K562 (cell line): ENCODE data around the gene PPOX. TPM values are rescaled to one million over a fixed set of nuclear protein-coding genes. Genes with fewer than 3 reads are reported as not detected.

Source experiments
- ATAC-seq: fragments of 200-7000 bp; cut with Tn5 transposase; 3 replicates; pipeline ENCODE4 v1.9.1; 2020; ENCODE audit warnings: moderate library complexity
- BruUV-seq: library from RNA; stranded (reverse); fragments of 400-500 nt; replicated peaks from 2 replicates; lab custom pipeline; 2021; lab: Mats Ljungman, UMichigan
- CTCF ChIA-PET: fragments of 300-600 bp; formaldehyde crosslinking; extraction: SDS; loops from one replicate; lab custom pipeline; 2021; ENCODE audit warnings: low intra/inter-chr PET ratio; lab: Yijun Ruan, JAX
- POLR2A ChIA-PET: fragments of 300-600, 350-650 bp; sonication (Branson Sonifier 250); formaldehyde crosslinking; extraction: SDS; loops from one replicate; lab custom pipeline; 2021; ENCODE audit warnings: antibody characterized with exemption, inconsistent platforms; lab: Yijun Ruan, JAX
- DNase-seq, 4 experiments: peaks; one replicate each; pipeline versions ENCODE4 v3.0.0 to v3.0.0-alpha.2; 2011 to 2018; ENCODE audit warnings: low spot score in 3 of 4, mixed read lengths in 3 of 4; ENCODE audit errors: extremely low read depth in 1 of 4
- FAIRE-seq: peaks from 2 replicates; lab custom pipeline; 2011; peaks lifted over from hg19 to GRCh38; lab: Jason Lieb, UNC
- H2AFZ ChIP-seq: 2 replicates; pipeline ENCODE4 v1.6.0; 2011; ENCODE audit warnings: low read depth, low read length, control low read depth, inconsistent platforms
- H3K27ac ChIP-seq: fragments of 200-600 bp; 3 replicates; pipeline ENCODE4 v1.8.0; 2011; ENCODE audit warnings: low read depth, mild to moderate bottlenecking, control low read depth, inconsistent platforms, low read length, moderate library complexity, mixed read lengths; ENCODE audit errors: extremely low read depth
- H3K27me3 ChIP-seq, 2 experiments: fragments of 300-600 bp in 1 of 2; 2 replicates in 1 of 2; 3 replicates in 1 of 2; pipeline versions ENCODE4 v1.6.0 to v1.8.0; 2011; ENCODE audit warnings: inconsistent platforms in 2 of 2, low read length in 2 of 2, mild to moderate bottlenecking in 1 of 2, mixed read lengths in 1 of 2, moderate library complexity in 1 of 2; ENCODE audit not compliant: control insufficient read depth in 2 of 2, insufficient read depth in 2 of 2
- H3K36me3 ChIP-seq: fragments of 300-600 bp; 3 replicates; pipeline ENCODE4 v1.8.0; 2011; ENCODE audit warnings: mild to moderate bottlenecking, low read length, inconsistent platforms; ENCODE audit not compliant: control insufficient read depth, insufficient read depth
- H3K4me1 ChIP-seq, 2 experiments: fragments of 200-600 bp in 1 of 2; replicated peaks in 1 of 2; 2 replicates in 1 of 2; 3 replicates in 1 of 2; pipeline versions ENCODE4 v1.5.1 to v1.8.0; 2011; ENCODE audit warnings: inconsistent platforms in 2 of 2, low read length in 2 of 2, mild to moderate bottlenecking in 1 of 2, mixed read lengths in 1 of 2, moderate library complexity in 1 of 2; ENCODE audit not compliant: control insufficient read depth in 2 of 2, insufficient read depth in 2 of 2
- H3K4me2 ChIP-seq: 2 replicates; pipeline ENCODE4 v1.6.1; 2011; ENCODE audit warnings: low read length, control low read depth, inconsistent platforms, mixed read lengths; ENCODE audit not compliant: insufficient read depth
- H3K4me3 ChIP-seq: fragments of 200-600 bp; sonication (generic), shearing (Covaris generic); 2 replicates; pipeline ENCODE4 v1.5.1; 2016; ENCODE audit warnings: control low read depth, inconsistent platforms
- H3K79me2 ChIP-seq: fragments of 200-600 bp; 3 replicates; pipeline ENCODE4 v1.8.0; 2011; ENCODE audit warnings: low read length, inconsistent platforms; ENCODE audit not compliant: control insufficient read depth, insufficient read depth
- H3K9ac ChIP-seq, 2 experiments: 2 replicates each; pipeline versions ENCODE4 v1.6.0 to v1.6.1; 2011; ENCODE audit warnings: low read depth in 2 of 2, low read length in 2 of 2, control low read depth in 1 of 2, inconsistent platforms in 1 of 2, mild to moderate bottlenecking in 1 of 2, mixed read lengths in 1 of 2; ENCODE audit not compliant: insufficient read depth in 1 of 2
- H3K9me1 ChIP-seq: one replicate; pipeline ENCODE4 v1.6.0; 2011; ENCODE audit warnings: inconsistent platforms, mild to moderate bottlenecking, low read length, moderate library complexity; ENCODE audit not compliant: control insufficient read depth, insufficient read depth
- H3K9me3 ChIP-seq: replicated peaks from 2 replicates; pipeline ENCODE4 v1.5.1; 2011; ENCODE audit warnings: low read depth, low read length, inconsistent platforms; ENCODE audit not compliant: control insufficient read depth, insufficient read depth
- H4K20me1 ChIP-seq: replicated peaks from 2 replicates; pipeline ENCODE4 v1.6.1; 2011; ENCODE audit warnings: low read length, inconsistent platforms, mixed read lengths; ENCODE audit not compliant: control insufficient read depth, insufficient read depth
- BRF1 ChIP-seq: IDR thresholded peaks from 3 replicates; pipeline ENCODE4 v1.6.1; 2011; ENCODE audit warnings: borderline replicate concordance, mild to moderate bottlenecking; ENCODE audit not compliant: insufficient read length; ENCODE audit errors: extremely low read depth
- CHD4 ChIP-seq: fragments of 200-600 bp; sonication (generic); IDR thresholded peaks from 3 replicates; pipeline ENCODE4 v1.6.1; 2012; ENCODE audit warnings: low read depth, mild to moderate bottlenecking, mixed read lengths, low read length, inconsistent platforms; ENCODE audit not compliant: insufficient read depth, insufficient replicate concordance, poor library complexity, severe bottlenecking
- POLR2G ChIP-seq: fragments of 200-400 bp; formaldehyde crosslinking; IDR thresholded peaks from 2 replicates; pipeline ENCODE4 v1.6.1; 2017; ENCODE audit warnings: low read depth, mild to moderate bottlenecking, antibody characterized with exemption, low read length, moderate library complexity
- WGBS: fragments of 100-300 bp; shearing (Covaris generic); methylation state at CpG from one replicate; pipeline ENCODE4 v1.1.6; 2016; ENCODE audit warnings: low coverage, mixed read lengths; ENCODE audit not compliant: insufficient coverage; ENCODE audit errors: missing lambda C conversion rate; 5-methylcytosine and 5-hydroxymethylcytosine counted together
- in situ Hi-C: fragments of 300-500 bp; cut with MboI; formaldehyde crosslinking; loops from 4 replicates; pipeline ENCODE4 v1.15.0; 2018; ENCODE audit warnings: inconsistent platforms, mixed read lengths
- intact Hi-C: fragments of 100-400 bp; cut with micrococcal nuclease; formaldehyde crosslinking; loops from 2 replicates; pipeline ENCODE4 v1.14.2; 2022
- polyA plus RNA-seq, 8 experiments: library from polyadenylated mRNA; depleted of rRNA in 4 of 8; stranded (reverse) in 5 of 8; unstranded in 3 of 8; fragments of >200 nt; fragmentation: Nextera tagmentation in 2 of 8; fragmentation: Illumina TruSeq in 1 of 8; extraction: Ambion mirVana in 2 of 8; extraction: Trizol in 1 of 8; gene quantifications; 2 replicates each; pipeline versions ENCODE4 v1.2.1 to v1.2.3, GENCODE V29; 2011 to 2014; ENCODE audit warnings: inconsistent platforms in 1 of 8, missing spikeins in 1 of 8
- total RNA-seq, 7 experiments: library from RNA; depleted of rRNA in 6 of 7; stranded (reverse); fragments of >200 nt in 6 of 7; fragmentation: Illumina TruSeq in 2 of 7; extraction: Trizol in 2 of 7; gene quantifications; 2 replicates each; pipeline versions ENCODE4 v1.2.1 to v1.2.3, GENCODE V29; 2011 to 2021; ENCODE audit warnings: low replicate concordance in 1 of 7

Gene PPOX
- total and polyA plus RNA-seq, 9 of the 15 experiments (the other 6 are each of a cell fraction or from before 2014, with no cell fraction given), result 17.0 to 57.1 (median 38.9) TPM

DNA sequence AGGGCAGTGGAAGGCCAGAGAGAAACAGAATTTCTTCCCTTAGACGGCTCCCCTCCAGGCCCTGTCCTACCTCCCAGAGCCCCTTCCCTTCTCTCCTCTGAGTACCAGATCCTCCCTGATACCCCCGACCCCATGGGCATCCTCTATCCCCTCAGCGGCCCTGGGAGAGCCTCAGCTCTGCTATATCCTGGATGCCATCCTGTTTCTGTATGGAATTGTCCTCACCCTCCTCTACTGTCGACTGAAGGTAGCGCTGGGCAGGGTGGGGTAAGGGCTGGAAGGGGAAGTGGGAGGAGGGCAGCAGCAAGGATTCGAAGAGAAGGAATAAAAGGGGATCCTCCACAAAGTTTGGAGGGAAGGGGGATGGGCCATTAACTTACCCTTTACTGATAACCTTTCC lies 51.6 kb downstream of the PPOX start:
- WGBS, result 46% methylated on average over 5 of the region's 6 CpGs
- peaks cover 3 to 25% of the 10 kb centered on the region in 2 experiments; a peak in 4 of 5 replicates for H3K4me1 ChIP-seq
- H3K4me3 ChIP-seq, result no peak overlapping the region
- peak overlapping the region; percentile 1; the same call in 1 of the 2 replicates for H2AFZ ChIP-seq
- H3K4me2 ChIP-seq, result no peak overlapping the region
- no peak overlapping the region for H3K27ac ChIP-seq
- intact Hi-C loops, result no loop called here
- H3K27me3 ChIP-seq, result no peaks in the 10 kb centered on the region
- DNase-seq, result no peak
- POLR2A ChIA-PET, result interaction anchor here (0.5 to 0.6 kb wide), 2 partner anchors 160 to 210 kb away, joined by 3 read pairs; no protein-coding TSS in a partner anchor
- TF ChIP-seq POLR2G (no peak), BRF1 (no peak), CHD4 (no peak)
- ATAC-seq, result peak; percentile 6; the same call in 1 of the 3 replicates
- no peaks in the 10 kb centered on the region for H3K79me2 ChIP-seq
- no peak for FAIRE-seq
- H3K9ac ChIP-seq, result peak overlapping the region in 1 of 2 experiments; percentile 41; a peak in 1 of 4 replicates
- no peaks in the 10 kb centered on the region for H4K20me1 ChIP-seq
- BruUV-seq, result no TSS peak
- in situ Hi-C loops, result no loop called here
- peaks cover 18% of the 10 kb centered on the region for H3K36me3 ChIP-seq
- no peaks in the 10 kb centered on the region for H3K9me3 ChIP-seq
- CTCF ChIA-PET, result no interaction called here
- no peaks in the 10 kb centered on the region for H3K9me1 ChIP-seq
